Tibial artery (tissue), 4 donors: Measurements from ENCODE around the gene SLC9A9.

Source experiments
- DNase-seq, 2 donors: peaks; one replicate each; pipeline ENCODE4 v3.0.0-alpha.2; 2019
- H3K27ac ChIP-seq, 2 donors: fragments of 200-600 bp; sonication (generic) in 1 of 2; 1 replicate in 1 of 2; 2 replicates in 1 of 2; pipeline ENCODE4 v1.5.1; 2018 to 2019; ENCODE audit warnings: mild to moderate bottlenecking in 1 of 2
- H3K27me3 ChIP-seq, 2 donors: fragments of 200-600 bp; sonication (generic) in 1 of 2; one replicate each; pipeline versions ENCODE4 v1.5.1 to v1.6.0; 2016 to 2019
- H3K36me3 ChIP-seq, 3 donors: fragments of 200-600 bp; sonication (generic) in 2 of 3; one replicate each; pipeline ENCODE4 v1.5.1; 2016 to 2019; ENCODE audit warnings: mild to moderate bottlenecking in 2 of 3
- H3K4me1 ChIP-seq, 4 donors: fragments of 200-600 bp; sonication (generic) in 2 of 4; 1 replicate in 3 of 4; 2 replicates in 1 of 4; pipeline ENCODE4 v1.5.1; 2016 to 2019
- H3K4me3 ChIP-seq, 2 donors: fragments of 200-600 bp; sonication (generic) in 1 of 2; 1 replicate in 1 of 2; 2 replicates in 1 of 2; pipeline ENCODE4 v1.5.1; 2018 to 2019; ENCODE audit warnings: mild to moderate bottlenecking in 2 of 2
- H3K9me3 ChIP-seq, 3 donors: fragments of 200-600 bp; sonication (generic) in 1 of 3; one replicate each; pipeline ENCODE4 v1.5.1; 2016 to 2019
- intact Hi-C: fragments of 100-400 bp; cut with DNase I; formaldehyde crosslinking; loops from one replicate; pipeline ENCODE4 v1.15.0; 2023; ENCODE audit warnings: low total_unique reads
- TF ChIP-seq, protein P1 (sequence below), 2 experiments: fragments of 200-600 bp in 1 of 2; fragments of 450-650 bp in 1 of 2; IDR thresholded peaks; one replicate each; pipeline ENCODE4 v1.5.1; 2017 to 2019; ENCODE audit warnings: antibody characterized with exemption in 2 of 2, mild to moderate bottlenecking in 1 of 2, moderate library complexity in 1 of 2

The SLC9A9 gene

GRCh38 chr3:143240886-143241285 is 607.4 kb downstream of the SLC9A9 start:
- intact Hi-C loops, result no loop called here
- TF ChIP-seq, protein P1, sequence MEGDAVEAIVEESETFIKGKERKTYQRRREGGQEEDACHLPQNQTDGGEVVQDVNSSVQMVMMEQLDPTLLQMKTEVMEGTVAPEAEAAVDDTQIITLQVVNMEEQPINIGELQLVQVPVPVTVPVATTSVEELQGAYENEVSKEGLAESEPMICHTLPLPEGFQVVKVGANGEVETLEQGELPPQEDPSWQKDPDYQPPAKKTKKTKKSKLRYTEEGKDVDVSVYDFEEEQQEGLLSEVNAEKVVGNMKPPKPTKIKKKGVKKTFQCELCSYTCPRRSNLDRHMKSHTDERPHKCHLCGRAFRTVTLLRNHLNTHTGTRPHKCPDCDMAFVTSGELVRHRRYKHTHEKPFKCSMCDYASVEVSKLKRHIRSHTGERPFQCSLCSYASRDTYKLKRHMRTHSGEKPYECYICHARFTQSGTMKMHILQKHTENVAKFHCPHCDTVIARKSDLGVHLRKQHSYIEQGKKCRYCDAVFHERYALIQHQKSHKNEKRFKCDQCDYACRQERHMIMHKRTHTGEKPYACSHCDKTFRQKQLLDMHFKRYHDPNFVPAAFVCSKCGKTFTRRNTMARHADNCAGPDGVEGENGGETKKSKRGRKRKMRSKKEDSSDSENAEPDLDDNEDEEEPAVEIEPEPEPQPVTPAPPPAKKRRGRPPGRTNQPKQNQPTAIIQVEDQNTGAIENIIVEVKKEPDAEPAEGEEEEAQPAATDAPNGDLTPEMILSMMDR (IDR thresholded peaks at IDR 0.05), result no peak
- peaks cover 0 to 12% (median 0%) of the 10 kb centered on the region in 4 donors for H3K4me1 ChIP-seq
- H3K9me3 ChIP-seq, result no peaks in the 10 kb centered on the region
- no peaks in the 10 kb centered on the region for H3K36me3 ChIP-seq
- H3K4me3 ChIP-seq, result no peak overlapping the region
- H3K27me3 ChIP-seq, result no peaks in the 10 kb centered on the region
- no peak overlapping the region for H3K27ac ChIP-seq
- DNase-seq, result no peak

DNA sequence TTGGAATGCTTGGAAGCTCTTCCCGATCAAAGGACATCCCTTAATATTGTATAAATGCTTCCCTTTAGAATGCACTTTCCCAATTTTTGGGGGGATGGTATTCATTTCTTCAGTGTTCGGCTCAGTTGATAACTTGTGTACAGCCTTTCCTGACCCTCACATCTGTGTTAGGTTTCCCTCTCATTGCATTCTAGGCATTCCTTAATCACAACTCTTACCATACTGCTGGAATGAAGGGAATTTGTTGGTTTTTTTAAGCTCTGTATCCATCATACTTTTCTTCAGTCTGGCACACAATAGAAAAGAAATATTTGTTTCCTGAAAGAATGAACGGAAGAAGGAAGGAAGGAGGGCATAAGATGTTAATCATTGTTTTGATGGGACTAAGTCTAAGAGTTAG is 609.2 kb downstream of the SLC9A9 start:
- TF ChIP-seq, protein P1 (IDR thresholded peaks at IDR 0.05), result no peak
- Histone ChIP-seq H3K27ac (no peak overlapping the region), H3K27me3 (no peaks in the 10 kb centered on the region), H3K4me3 (no peak overlapping the region), H3K36me3 (no peaks in the 10 kb centered on the region), H3K9me3 (no peaks in the 10 kb centered on the region), H3K4me1 (peaks cover 0 to 12% (median 0%) of the 10 kb centered on the region in 4 donors)
- no peak for DNase-seq
- intact Hi-C loops, result no loop called here

DNA sequence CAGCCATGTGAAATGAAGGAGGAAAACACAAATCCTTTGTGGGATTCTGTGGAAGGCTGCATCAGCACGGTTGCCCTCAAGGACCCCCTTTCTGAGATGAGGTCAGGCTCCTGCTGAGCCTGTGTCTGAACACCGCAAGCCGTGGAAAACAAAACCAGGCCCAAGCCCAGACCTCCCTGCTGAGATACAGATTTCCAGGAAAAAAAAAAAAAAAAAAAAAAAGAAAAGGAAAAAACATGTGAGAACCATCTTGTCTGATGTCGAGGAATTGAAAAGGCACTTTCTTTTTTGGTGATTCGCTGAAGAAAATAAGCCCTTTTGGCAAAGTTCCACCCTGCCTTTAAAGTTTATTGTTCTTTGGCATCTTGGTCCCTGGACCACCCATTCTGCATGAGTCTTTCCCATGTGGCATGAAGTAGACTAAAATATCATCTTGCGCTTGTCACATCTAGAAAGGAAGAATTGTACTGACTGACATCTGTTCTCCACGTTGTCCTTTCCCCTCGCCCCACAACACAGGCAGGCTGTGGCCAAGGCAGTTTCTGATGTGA is 611.1 kb downstream of the SLC9A9 start:
- TF ChIP-seq, protein P1 (IDR thresholded peaks at IDR 0.05), result no peak
- Histone ChIP-seq H3K4me1 (peaks cover 0 to 11% (median 0%) of the 10 kb centered on the region in 4 donors), H3K27me3 (no peaks in the 10 kb centered on the region), H3K4me3 (no peak overlapping the region), H3K9me3 (no peaks in the 10 kb centered on the region), H3K27ac (no peak overlapping the region), H3K36me3 (no peaks in the 10 kb centered on the region)
- intact Hi-C loops, result no loop called here
- no peak for DNase-seq

DNA sequence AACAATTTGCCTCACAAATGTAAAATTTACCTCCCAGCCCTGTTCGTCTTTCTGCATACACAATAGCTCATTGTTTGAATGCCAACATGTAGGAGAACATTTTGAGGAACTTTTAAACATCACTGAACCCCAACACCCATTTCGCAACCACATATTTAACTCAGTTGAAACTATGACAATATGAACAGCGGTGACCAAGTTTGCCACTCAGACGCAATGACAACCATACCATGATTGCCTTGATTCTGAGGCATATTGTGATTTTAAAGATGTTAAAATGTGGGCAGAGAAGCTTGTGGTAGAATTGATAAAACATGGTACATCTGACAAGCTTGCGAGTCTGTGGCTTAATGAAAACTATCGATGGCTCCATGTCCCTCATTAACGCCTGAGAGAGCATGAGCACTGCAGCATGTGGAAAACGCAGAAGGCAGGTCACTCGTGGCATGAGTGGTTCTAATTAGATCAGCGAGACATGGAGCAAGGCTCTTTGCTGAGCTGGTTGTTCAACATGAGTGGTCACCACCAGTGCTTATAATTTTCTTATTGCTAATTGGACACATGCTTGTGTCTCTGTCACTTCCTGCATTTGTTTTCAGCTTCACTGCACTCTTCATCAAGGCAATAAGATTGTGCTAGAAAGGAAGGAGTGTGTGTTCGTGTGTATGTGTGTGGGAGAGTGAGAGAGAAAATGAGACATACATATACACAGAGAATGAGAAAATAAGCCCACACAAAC is 611.9 kb downstream of the SLC9A9 start:
- no peaks in the 10 kb centered on the region for H3K36me3 ChIP-seq
- H3K4me1 ChIP-seq, result peaks cover 0 to 3% (median 0%) of the 10 kb centered on the region in 4 donors
- no peak overlapping the region for H3K27ac ChIP-seq
- TF ChIP-seq, protein P1 (IDR thresholded peaks at IDR 0.05), result no peak
- intact Hi-C loops, result no loop called here
- no peak overlapping the region for H3K4me3 ChIP-seq
- DNase-seq, result no peak
- no peaks in the 10 kb centered on the region for H3K27me3 ChIP-seq
- no peaks in the 10 kb centered on the region for H3K9me3 ChIP-seq

DNA sequence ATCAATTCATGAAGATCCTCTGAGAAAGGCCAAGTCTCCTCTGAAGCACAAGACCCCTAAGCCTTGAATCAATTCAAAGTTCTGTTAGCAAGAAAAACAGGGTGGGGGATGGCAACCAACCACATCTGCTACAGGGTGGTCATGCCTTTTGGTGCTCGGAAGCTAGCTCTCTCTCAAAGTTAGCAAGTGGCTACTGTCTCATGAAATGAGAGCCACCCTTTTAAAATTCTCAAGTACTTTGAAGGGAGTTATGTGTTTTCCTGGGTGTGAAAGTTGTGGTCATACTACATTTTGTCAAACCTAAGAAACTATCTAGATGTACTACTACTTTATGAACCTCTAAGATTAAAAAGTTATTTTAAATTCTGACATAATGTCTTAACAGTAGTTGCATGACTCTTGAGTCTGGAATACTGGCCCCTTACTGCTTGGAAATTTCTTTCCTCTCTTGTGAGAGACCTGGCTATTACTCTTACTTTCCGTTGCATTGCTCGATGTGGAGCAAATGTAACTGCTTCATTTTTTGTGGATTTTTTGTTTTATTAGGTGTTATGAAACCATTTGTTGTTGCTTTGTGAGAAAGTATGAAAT is 612.6 kb downstream of the SLC9A9 start:
- intact Hi-C loops, result no loop called here
- TF ChIP-seq, protein P1 (IDR thresholded peaks at IDR 0.05), result no peak
- DNase-seq, result no peak
- Histone ChIP-seq H3K4me1 (no peaks in the 10 kb centered on the region), H3K27me3 (no peaks in the 10 kb centered on the region), H3K36me3 (no peaks in the 10 kb centered on the region), H3K9me3 (no peaks in the 10 kb centered on the region), H3K4me3 (no peak overlapping the region), H3K27ac (no peak overlapping the region)
